Activated CD8-positive, alpha-beta T cell treated with anti-CD3 and anti-CD28 coated beads for 36 hours (primary cell): ENCODE results near the gene MAP1LC3B2. TPM values are rescaled to one million over a fixed set of nuclear protein-coding genes. Genes with fewer than 3 reads are reported as not detected.

ENCODE experiments used
- ATAC-seq: fragments of 200-7000 bp; cut with Tn5 transposase; one replicate; pipeline ENCODE4 v1.10.0; 2021; ENCODE audit warnings: mild to moderate bottlenecking, moderate library complexity
- CTCF ChIA-PET: fragments of 350-600 bp; sonication (Branson Sonifier 250); formaldehyde crosslinking; loops from one replicate; lab custom pipeline; 2021; ENCODE audit warnings: antibody characterized with exemption; lab: Charles Lee
- POLR2A ChIA-PET: fragments of 350-600 bp; sonication (Branson Sonifier 250); formaldehyde crosslinking; loops from one replicate; lab custom pipeline; 2021; ENCODE audit warnings: antibody characterized with exemption; lab: Charles Lee
- DNase-seq: peaks from one replicate; pipeline ENCODE4 v3.0.0-alpha.2; 2020
- H3K27ac Mint-ChIP-seq: one replicate; pipeline ENCODE4 v1.8.0; 2021; ENCODE audit warnings: mild to moderate bottlenecking, mixed read lengths
- H3K27me3 Mint-ChIP-seq: one replicate; pipeline ENCODE4 v1.8.0; 2021; ENCODE audit warnings: mixed read lengths
- H3K36me3 Mint-ChIP-seq: one replicate; pipeline ENCODE4 v1.8.0; 2021; ENCODE audit warnings: low read depth, mixed read lengths
- H3K4me1 Mint-ChIP-seq: one replicate; pipeline ENCODE4 v1.8.0; 2021; ENCODE audit warnings: low read depth, mixed read lengths
- H3K4me3 Mint-ChIP-seq: one replicate; pipeline ENCODE4 v1.8.0; 2021; ENCODE audit warnings: mild to moderate bottlenecking, moderate library complexity, mixed read lengths
- H3K9me3 Mint-ChIP-seq: one replicate; pipeline ENCODE4 v1.8.0; 2021; ENCODE audit warnings: mixed read lengths
- CTCF ChIP-seq: fragments of 200-600 bp; IDR thresholded peaks from one replicate; pipeline ENCODE4 v1.8.0; 2022; ENCODE audit warnings: antibody characterized with exemption, mild to moderate bottlenecking
- intact Hi-C: fragments of 100-400 bp; cut with micrococcal nuclease; formaldehyde crosslinking; loops from one replicate; pipeline ENCODE4 v1.10.0; 2022
- total RNA-seq, 2 experiments: library from RNA; stranded (reverse); gene quantifications; one replicate each; pipeline ENCODE4 v1.2.3, GENCODE V29; 2021

The MAP1LC3B2 gene
- total RNA-seq, 2 experiments from 2014 or later, result 1.9 to 3.1 TPM

GRCh38 chr12:116620124-116620491 is 60.9 kb downstream of the MAP1LC3B2 start:
- POLR2A ChIA-PET, result no interaction called here
- CTCF ChIA-PET, result interaction anchor here (1.7 kb wide), 1 partner anchor 84 kb away, joined by 6 read pairs; no protein-coding TSS in a partner anchor
- H3K27ac Mint-ChIP-seq, result no peak overlapping the region

GRCh38 chr12:116620492-116621191 is 61.5 kb downstream of the MAP1LC3B2 start:
- no peaks in the 10 kb centered on the region for H3K27me3 Mint-ChIP-seq
- no peaks in the 10 kb centered on the region for H3K4me1 Mint-ChIP-seq
- intact Hi-C loops, result no loop called here
- TF ChIP-seq CTCF, result no peak
- DNase-seq (no peak), ATAC-seq (no peak)
- no peaks in the 10 kb centered on the region for H3K36me3 Mint-ChIP-seq
- H3K4me3 Mint-ChIP-seq, result no peak overlapping the region
- POLR2A ChIA-PET, result interaction anchor here (0.6 kb wide), 1 partner anchor 690 kb away, joined by 3 read pairs; no protein-coding TSS in a partner anchor
- CTCF ChIA-PET, result interaction anchor here (1.7 kb wide), 1 partner anchor 83 kb away, joined by 6 read pairs; no protein-coding TSS in a partner anchor
- no peak overlapping the region for H3K27ac Mint-ChIP-seq
- peaks cover 12% of the 10 kb centered on the region for H3K9me3 Mint-ChIP-seq

More at GRCh38 chr12:116620124-116620491, 60.9 kb downstream of the MAP1LC3B2 start:
- no peak for TF ChIP-seq CTCF
- no peak for DNase-seq
- H3K9me3 Mint-ChIP-seq, result peaks cover 12% of the 10 kb centered on the region
- H3K4me3 Mint-ChIP-seq, result no peak overlapping the region
- H3K27me3 Mint-ChIP-seq, result no peaks in the 10 kb centered on the region
- no peak for ATAC-seq
- H3K36me3 Mint-ChIP-seq, result no peaks in the 10 kb centered on the region
- H3K4me1 Mint-ChIP-seq, result no peaks in the 10 kb centered on the region
- intact Hi-C loops, result no loop called here

- H3K9me3 Mint-ChIP-seq, result peaks cover 12% of the 10 kb centered on the region
- no peak overlapping the region for H3K27ac Mint-ChIP-seq
- no peaks in the 10 kb centered on the region for H3K4me1 Mint-ChIP-seq
- ChIA-PET POLR2A (interaction anchor here (0.6 kb wide), 1 partner anchor 689 kb away, joined by 3 read pairs; no protein-coding TSS in a partner anchor), CTCF (interaction anchor here (1.7 kb wide), 1 partner anchor 83 kb away, joined by 6 read pairs; no protein-coding TSS in a partner anchor)
- ATAC-seq (no peak), DNase-seq (no peak)
- TF ChIP-seq CTCF, result no peak
- no peak overlapping the region for H3K4me3 Mint-ChIP-seq
- intact Hi-C loops, result no loop called here
- H3K27me3 Mint-ChIP-seq, result no peaks in the 10 kb centered on the region
- no peaks in the 10 kb centered on the region for H3K36me3 Mint-ChIP-seq
Measured at GRCh38 chr12:116621194-116621593, 62.0 kb downstream of the MAP1LC3B2 start.

GRCh38 chr12:116624516-116624915 is 65.3 kb downstream of the MAP1LC3B2 start:
- Mint-ChIP-seq H3K27me3 (peaks cover 2% of the 10 kb centered on the region), H3K36me3 (no peaks in the 10 kb centered on the region), H3K4me3 (no peak overlapping the region), H3K27ac (no peak overlapping the region), H3K4me1 (no peaks in the 10 kb centered on the region), H3K9me3 (peaks cover 12% of the 10 kb centered on the region)
- no peak for DNase-seq
- POLR2A ChIA-PET, result interaction anchor here (0.7 kb wide), 1 partner anchor 25 kb away, joined by 3 read pairs; no protein-coding TSS in a partner anchor
- CTCF ChIA-PET, result no interaction called here
- intact Hi-C loops, result no loop called here
- no peak for ATAC-seq
- no peak for TF ChIP-seq CTCF

GRCh38 chr12:116626153-116626552 is 67.0 kb downstream of the MAP1LC3B2 start:
- Mint-ChIP-seq H3K27ac (no peak overlapping the region), H3K9me3 (peaks cover 12% of the 10 kb centered on the region), H3K4me1 (no peaks in the 10 kb centered on the region), H3K4me3 (no peak overlapping the region), H3K36me3 (no peaks in the 10 kb centered on the region), H3K27me3 (peaks cover 2% of the 10 kb centered on the region)
- DNase-seq, result no peak
- TF ChIP-seq CTCF, result no peak
- ChIA-PET CTCF (no interaction called here), POLR2A (interaction anchor here (1.2 to 1.5 kb wide), 2 partner anchors 14 to 20 kb away, joined by 3 to 4 read pairs; no protein-coding TSS in a partner anchor)
- ATAC-seq, result no peak
- intact Hi-C loops, result no loop called here
